Superior temporal gyrus (tissue), 1 donor: Measurements from ENCODE around the gene POLR2L.

Experiments
- DNase-seq: peaks from one replicate; pipeline ENCODE4 v3.0.0-alpha.2; 2016; ENCODE audit errors: extremely low spot score

The POLR2L gene

DNA sequence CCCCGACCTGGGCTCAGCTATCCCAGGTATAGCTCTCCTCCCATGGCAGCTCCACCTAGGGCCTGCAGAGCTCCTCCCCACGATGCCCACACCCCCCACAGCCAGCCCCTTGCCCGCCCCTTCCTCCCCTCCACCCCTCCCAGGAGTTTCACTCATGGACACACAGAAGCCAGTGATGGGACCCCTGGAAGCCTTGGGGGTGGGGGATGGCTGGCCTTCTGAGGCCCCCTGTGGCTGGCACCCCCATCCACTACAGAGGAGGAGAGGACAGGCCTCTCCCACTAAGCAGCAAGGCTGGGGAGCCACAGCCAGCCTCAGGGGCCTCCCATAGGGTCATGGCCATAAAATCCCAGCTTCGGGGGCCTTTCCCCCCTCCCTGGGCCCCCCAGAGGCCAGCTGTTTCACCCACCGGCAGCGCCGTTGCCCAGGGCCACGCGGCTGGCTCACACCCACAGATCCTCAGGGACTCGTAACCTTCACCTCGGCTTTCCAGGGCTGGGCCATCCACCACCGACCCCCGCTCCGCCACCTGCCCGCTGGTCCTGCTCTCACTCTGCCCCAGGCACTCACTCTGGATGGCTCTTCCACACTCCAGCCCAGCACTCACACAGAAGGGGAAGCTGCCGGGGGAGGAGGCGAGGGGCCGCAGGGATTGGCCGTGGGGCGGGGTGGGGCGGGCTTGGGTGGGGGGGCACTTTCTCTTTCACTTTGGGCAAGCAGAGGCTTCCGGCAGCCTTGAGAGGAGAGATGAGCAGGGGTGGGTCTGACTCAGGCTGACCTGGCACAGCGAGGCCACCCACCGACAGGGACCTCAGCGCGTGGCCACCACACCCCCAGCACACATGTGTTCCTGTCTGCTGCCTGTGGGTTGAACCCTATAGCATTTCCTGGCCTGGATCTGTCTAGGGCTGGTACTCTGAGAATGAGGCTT, 46.4 kb downstream of the POLR2L start:
- DNase-seq: no peak

- DNase-seq: no peak
Observed at GRCh38 chr11:794766-795633, 47.3 kb downstream of the POLR2L start.

DNA sequence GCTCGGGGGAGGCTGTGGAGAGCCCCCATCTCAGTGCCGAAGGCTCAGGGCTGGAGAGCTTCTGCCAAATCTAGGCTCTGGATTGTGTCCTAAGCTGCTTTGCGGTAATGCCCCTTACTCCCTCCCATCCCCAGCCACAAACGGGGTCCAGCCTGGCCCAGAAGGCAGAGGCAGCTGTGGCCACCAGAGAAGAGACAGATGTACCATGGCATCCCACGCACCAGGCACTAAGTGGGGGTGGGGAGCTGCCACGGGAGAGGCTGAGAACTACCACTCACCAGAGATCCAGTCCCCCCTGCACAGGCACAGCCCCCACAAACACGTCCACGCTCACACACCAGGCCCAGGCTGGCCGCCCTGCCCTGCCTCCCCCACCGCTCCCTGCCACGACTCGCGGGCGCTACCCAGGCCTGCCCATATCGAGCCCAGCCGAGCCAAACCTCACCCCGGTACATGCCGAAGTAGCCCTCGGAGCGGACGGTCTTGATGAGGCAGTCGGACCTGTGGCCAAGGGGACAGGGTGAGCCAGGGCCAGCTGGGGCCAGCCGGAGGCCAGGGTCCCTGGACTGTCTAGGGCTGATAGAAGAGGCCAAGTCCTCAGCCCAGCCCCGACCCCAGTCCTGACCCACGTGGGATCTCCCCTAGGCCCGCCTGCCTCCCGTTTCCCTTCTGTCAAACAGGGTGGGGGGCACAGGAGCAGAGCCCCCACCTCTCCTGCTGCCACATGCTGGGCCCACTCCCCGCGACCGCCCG, 48.1 kb downstream of the POLR2L start:
- peak; percentile 12 for DNase-seq

- no peak for DNase-seq
Observed at GRCh38 chr11:793556-793955, 48.8 kb downstream of the POLR2L start.

DNA sequence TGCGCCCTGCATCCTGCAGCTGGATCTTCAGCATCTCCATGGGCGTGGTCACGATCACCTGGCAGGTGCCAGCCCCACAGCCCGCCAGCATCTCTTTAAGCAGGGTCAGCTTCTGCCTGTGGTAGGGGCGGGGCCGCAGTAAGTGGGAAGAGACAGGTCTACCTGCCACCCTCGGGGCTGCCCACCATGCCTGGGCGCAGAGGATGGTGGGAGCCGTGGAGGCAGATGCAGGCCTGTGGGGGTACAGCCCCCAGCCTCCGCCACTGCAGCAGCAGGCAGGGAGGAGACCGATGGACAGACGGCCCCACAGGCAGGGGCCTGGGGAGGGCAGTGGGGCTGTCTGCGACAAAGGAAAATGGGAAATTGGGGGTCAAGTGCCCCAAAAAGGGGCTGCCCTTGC, 49.5 kb downstream of the POLR2L start:
- no peak for DNase-seq

- DNase-seq: no peak
Observed at GRCh38 chr11:792535-792821, 49.9 kb downstream of the POLR2L start.

DNA sequence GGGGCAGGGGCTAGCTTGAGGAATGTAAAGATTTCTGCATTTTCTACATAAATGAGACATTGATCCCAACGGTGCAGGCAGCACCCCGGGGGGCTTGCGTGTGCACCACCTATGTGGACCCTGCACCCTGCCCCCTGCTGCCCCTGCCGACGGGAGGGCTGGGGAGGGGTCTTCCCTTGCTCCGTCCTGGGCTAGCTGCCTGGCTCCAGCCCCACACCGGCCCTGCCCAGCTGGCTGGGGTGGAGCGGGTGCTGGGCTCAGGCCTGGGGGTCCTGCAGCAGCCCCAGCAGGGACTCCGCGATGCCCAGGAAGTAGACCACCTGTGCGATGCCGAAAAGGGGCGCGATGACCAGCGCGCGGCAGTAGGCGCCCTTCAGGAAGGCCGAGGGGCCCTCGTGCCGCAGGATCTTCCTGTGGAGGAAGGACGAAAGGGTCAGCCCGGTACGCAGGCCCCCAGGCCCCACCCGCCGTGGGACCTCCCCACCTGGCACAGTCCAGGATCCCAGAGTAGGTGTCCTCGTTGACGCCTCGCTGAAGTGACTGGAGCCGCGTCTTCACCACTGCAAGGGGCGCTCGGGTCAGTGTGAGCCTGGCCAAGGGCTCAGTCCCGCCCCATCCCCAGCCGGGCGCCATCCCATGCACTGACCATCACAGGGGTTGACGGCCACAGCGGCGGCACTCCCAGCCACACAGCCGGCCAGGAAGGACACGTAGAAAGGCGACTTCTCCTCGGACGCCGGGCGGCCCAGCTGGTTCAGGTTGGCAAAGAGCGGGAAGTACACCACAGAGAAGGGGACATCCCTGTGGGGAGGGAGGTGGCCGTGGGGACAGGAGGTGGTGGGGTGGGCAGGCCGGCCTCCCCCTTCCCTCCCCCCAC, 50.4 kb downstream of the POLR2L start:
- DNase-seq: no peak

- no peak for DNase-seq
Observed at GRCh38 chr11:790721-791564, 51.4 kb downstream of the POLR2L start.

GRCh38 chr11:789943-790342, 52.4 kb downstream of the POLR2L start, which contains the start of gene CEND1:
TSS of gene CEND1 (minus strand) at chr11:790090. CDS start at chr11:788576, 1,514 bp downstream.
- peak; percentile 78 for DNase-seq
